A549 (cell line): ENCODE measurements around the gene RRAGA. TPM values are rescaled to one million over a fixed set of nuclear protein-coding genes. Genes with fewer than 3 reads are reported as not detected.

Experiments used
- ATAC-seq, 2 experiments: fragments of 200-7000 bp in 1 of 2; fragments of >200 bp in 1 of 2; cut with Nextera tagmentation in 1 of 2; cut with Tn5 transposase in 1 of 2; 3 replicates each; pipeline versions ENCODE4 v1.8.0 to v1.9.1; 2018 to 2020; ENCODE audit warnings: mild to moderate bottlenecking in 1 of 2, moderate library complexity in 1 of 2
- CTCF ChIA-PET: fragments of 300-600 bp; sonication (Branson Sonifier 250); formaldehyde crosslinking; extraction: SDS; loops from one replicate; lab custom pipeline; 2021; ENCODE audit warnings: antibody characterized with exemption, inconsistent platforms; lab: Yijun Ruan, JAX
- POLR2A ChIA-PET: fragments of 350-600 bp; formaldehyde crosslinking; extraction: SDS; loops from one replicate; lab custom pipeline; 2021; ENCODE audit warnings: antibody characterized with exemption, inconsistent platforms; lab: Yijun Ruan, JAX
- DNase-seq, 2 experiments: peaks; one replicate each; pipeline versions ENCODE4 v3.0.0 to v3.0.0-alpha.2; 2011 to 2016; ENCODE audit warnings: low read depth in 1 of 2, low spot score in 1 of 2
- FAIRE-seq: peaks from 2 replicates; lab custom pipeline; 2011; peaks lifted over from hg19 to GRCh38; lab: Jason Lieb, UNC
- H3K27ac ChIP-seq, 2 experiments: fragments of >200 bp; sonication (Bioruptor Twin); formaldehyde crosslinking; 3 replicates each; pipeline ENCODE4 v1.5.1; 2016 to 2017
- H3K4me1 ChIP-seq: fragments of >200 bp; sonication (Bioruptor Twin); formaldehyde crosslinking; 3 replicates; pipeline ENCODE4 v1.6.1; 2016
- H3K4me2 ChIP-seq: fragments of >200 bp; sonication (Bioruptor Twin); formaldehyde crosslinking; 3 replicates; pipeline ENCODE4 v1.6.1; 2016
- H3K4me3 ChIP-seq: fragments of >200 bp; sonication (Bioruptor Twin); formaldehyde crosslinking; 3 replicates; pipeline ENCODE4 v1.5.1; 2016
- H3K9me3 ChIP-seq: fragments of >200 bp; sonication (Bioruptor Twin); formaldehyde crosslinking; 3 replicates; pipeline ENCODE4 v1.6.1; 2016
- BHLHE40 ChIP-seq: IDR thresholded peaks from 2 replicates; pipeline ENCODE4 v1.6.1; 2012; ENCODE audit warnings: low read depth, low read length, inconsistent platforms
- CHD4 ChIP-seq: fragments of 200-600 bp; sonication (generic); IDR thresholded peaks from 2 replicates; pipeline ENCODE4 v1.6.1; 2016; ENCODE audit warnings: antibody characterized with exemption, mild to moderate bottlenecking, borderline replicate concordance
- EP300 ChIP-seq, 2 experiments: fragments of >200 bp; sonication (Bioruptor Twin); formaldehyde crosslinking; IDR thresholded peaks; 2 replicates in 1 of 2; 3 replicates in 1 of 2; pipeline ENCODE4 v1.6.1; 2016 to 2017
- HEYL ChIP-seq: fragments of 250-450 bp; sonication (Bioruptor Pico); IDR thresholded peaks from 2 replicates; pipeline ENCODE4 v1.8.0; 2021; ENCODE audit warnings: mild to moderate bottlenecking, moderate library complexity
- HOXB5 ChIP-seq: fragments of 250-450 bp; sonication (Bioruptor Pico); IDR thresholded peaks from 2 replicates; pipeline ENCODE4 v1.5.0; 2020; ENCODE audit warnings: mild to moderate bottlenecking, moderate library complexity
- JUN ChIP-seq, 2 experiments: fragments of >200 bp; sonication (Bioruptor Twin); formaldehyde crosslinking; IDR thresholded peaks; 2 replicates in 1 of 2; 3 replicates in 1 of 2; pipeline ENCODE4 v1.6.1; 2016 to 2017
- KDM1A ChIP-seq: fragments of 200-600 bp; sonication (generic); IDR thresholded peaks from 2 replicates; pipeline ENCODE4 v1.6.1; 2016; ENCODE audit warnings: low read depth, mild to moderate bottlenecking
- MYC ChIP-seq: IDR thresholded peaks from 2 replicates; pipeline ENCODE4 v1.6.1; 2012; ENCODE audit warnings: mild to moderate bottlenecking, inconsistent platforms, low read length, improper control_type of control experiment, borderline replicate concordance
- POLR2AphosphoS2 ChIP-seq: conservative IDR thresholded peaks from 2 replicates; pipeline ENCODE4 v1.6.1; 2012; ENCODE audit warnings: low read length, improper control_type of control experiment, inconsistent platforms
- RAD21 ChIP-seq, 2 experiments: fragments of >200 bp in 1 of 2; sonication (Bioruptor Twin) in 1 of 2; formaldehyde crosslinking in 1 of 2; IDR thresholded peaks in 1 of 2; conservative IDR thresholded peaks in 1 of 2; 2 replicates in 1 of 2; 3 replicates in 1 of 2; pipeline ENCODE4 v1.6.1; 2012 to 2018; ENCODE audit warnings: inconsistent platforms in 1 of 2
- SMC3 ChIP-seq: fragments of >200 bp; sonication (Bioruptor Twin); formaldehyde crosslinking; IDR thresholded peaks from 3 replicates; pipeline ENCODE4 v1.6.1; 2018; ENCODE audit warnings: inconsistent platforms
- TFCP2L1 ChIP-seq: fragments of 250-450 bp; sonication (Bioruptor Pico); IDR thresholded peaks from 2 replicates; pipeline ENCODE4 v1.5.0; 2021; ENCODE audit warnings: mild to moderate bottlenecking
- ZFP36 ChIP-seq: fragments of 450-650 bp; IDR thresholded peaks from 2 replicates; pipeline ENCODE4 v1.6.1; 2014; ENCODE audit warnings: borderline replicate concordance; ENCODE audit not compliant: partially characterized antibody
- ZSCAN20 ChIP-seq: fragments of 250-450 bp; sonication (Bioruptor Pico); IDR thresholded peaks from 2 replicates; pipeline ENCODE4 v1.8.0; 2022; ENCODE audit warnings: mild to moderate bottlenecking, moderate library complexity
- WGBS: methylation state at CpG from one replicate; pipeline ENCODE4 v1.1.6; 2017; ENCODE audit errors: missing lambda C conversion rate; 5-methylcytosine and 5-hydroxymethylcytosine counted together
- polyA plus RNA-seq, 4 experiments: library from polyadenylated mRNA; depleted of rRNA in 3 of 4; stranded (reverse); fragments of >200 nt; fragmentation: RNase III in 1 of 4; extraction: RNeasy Plus Mini Kit Qiagen cat#74134 plus additional on column Dnase treatment in 1 of 4; gene quantifications; 2 replicates in 3 of 4; 3 replicates in 1 of 4; pipeline ENCODE4 v1.2.3, GENCODE V29; 2011 to 2017
- TF ChIP-seq, protein P1 (sequence below): IDR thresholded peaks from 2 replicates; pipeline ENCODE4 v1.6.1; 2012
- TF ChIP-seq, protein P2 (sequence below): fragments of >200 bp; sonication (Bioruptor Twin); formaldehyde crosslinking; IDR thresholded peaks from 3 replicates; pipeline ENCODE4 v1.6.1; 2016
- TF ChIP-seq, protein P3 (sequence below): fragments of >200 bp; sonication (Bioruptor Twin); formaldehyde crosslinking; IDR thresholded peaks from 2 replicates; pipeline ENCODE4 v1.6.1; 2016
- TF ChIP-seq, protein P4 (sequence below): fragments of >200 bp; sonication (Bioruptor Twin); formaldehyde crosslinking; IDR thresholded peaks from 3 replicates; pipeline ENCODE4 v1.5.1; 2016

The RRAGA gene
- polyA plus RNA-seq, 2 of the 4 experiments (the other 2 are of a cell fraction) = 115 to 133 TPM

DNA sequence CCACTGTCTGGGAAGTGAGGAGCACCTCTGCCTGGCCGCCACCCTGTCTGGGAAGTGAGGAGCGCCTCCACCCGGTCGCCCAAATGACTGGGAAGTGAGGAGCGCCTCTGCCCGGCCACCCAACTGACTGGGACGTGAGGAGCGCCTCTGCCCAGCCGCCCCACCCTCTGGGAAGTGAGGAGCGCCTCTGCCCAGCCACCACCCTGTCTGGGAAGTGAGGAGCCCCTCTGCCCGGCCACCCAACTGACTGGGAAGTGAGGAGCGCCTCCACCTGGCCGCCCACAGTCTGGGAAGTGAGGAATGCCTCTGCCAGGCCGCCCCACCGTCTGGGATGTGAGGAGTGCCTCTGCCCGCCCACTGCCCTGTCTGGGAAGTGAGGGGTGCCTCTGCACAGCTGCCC lies 49.1 kb upstream of the RRAGA start:
- DNase-seq = no peak
- Histone ChIP-seq H3K4me2 (no peak overlapping the region), H3K4me1 (no peaks in the 10 kb centered on the region), H3K9me3 (peaks cover 3% of the 10 kb centered on the region; the same call in 1 of the 3 replicates), H3K27ac (no peak overlapping the region), H3K4me3 (no peak overlapping the region)
- ChIA-PET CTCF (no interaction called here), POLR2A (no interaction called here)
- ATAC-seq = no peak
- TF ChIP-seq POLR2AphosphoS2 (no peak), KDM1A (no peak), CHD4 (no peak), ZSCAN20 (CRISPR knock-in tag) (no peak)
- TF ChIP-seq, protein P1, sequence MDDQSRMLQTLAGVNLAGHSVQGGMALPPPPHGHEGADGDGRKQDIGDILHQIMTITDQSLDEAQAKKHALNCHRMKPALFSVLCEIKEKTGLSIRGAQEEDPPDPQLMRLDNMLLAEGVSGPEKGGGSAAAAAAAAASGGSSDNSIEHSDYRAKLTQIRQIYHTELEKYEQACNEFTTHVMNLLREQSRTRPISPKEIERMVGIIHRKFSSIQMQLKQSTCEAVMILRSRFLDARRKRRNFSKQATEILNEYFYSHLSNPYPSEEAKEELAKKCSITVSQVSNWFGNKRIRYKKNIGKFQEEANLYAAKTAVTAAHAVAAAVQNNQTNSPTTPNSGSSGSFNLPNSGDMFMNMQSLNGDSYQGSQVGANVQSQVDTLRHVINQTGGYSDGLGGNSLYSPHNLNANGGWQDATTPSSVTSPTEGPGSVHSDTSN = no peak
- 11% methylated on average over 13 of the region's 16 CpGs for WGBS
- no peak for FAIRE-seq

DNA sequence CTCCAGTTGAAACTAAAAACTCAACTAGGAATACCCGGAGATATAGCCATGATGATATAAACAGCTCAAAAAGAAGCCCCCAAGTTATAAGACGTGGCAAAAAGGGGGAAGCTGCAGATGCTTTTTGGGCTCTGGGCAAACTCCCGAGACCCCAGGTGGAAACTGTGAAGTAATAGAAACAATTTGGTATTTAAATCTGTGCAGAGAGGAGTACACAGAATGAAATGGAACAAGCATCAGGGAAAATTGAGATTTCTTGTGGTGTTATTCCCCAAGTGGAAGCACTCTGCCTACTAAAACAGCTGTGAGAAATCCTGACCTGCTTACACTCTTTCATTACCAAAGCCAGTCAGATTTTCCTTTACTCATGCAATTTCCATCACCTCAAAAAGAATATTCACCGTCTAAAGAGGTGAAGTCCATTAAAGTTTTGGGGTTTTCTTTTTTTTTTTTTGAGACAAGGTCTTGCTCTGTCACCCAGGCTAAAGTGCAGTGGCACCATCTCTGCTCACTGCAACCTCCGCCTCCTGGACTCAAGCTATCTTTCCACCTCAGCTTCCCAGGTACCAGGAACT lies 39.7 kb upstream of the RRAGA start:
- CTCF ChIA-PET = interaction anchor here (1.9 kb wide), 1 partner anchor 19 kb away, joined by 11 read pairs; no protein-coding TSS in a partner anchor
- no peaks in the 10 kb centered on the region for H3K4me1 ChIP-seq
- no peak overlapping the region for H3K27ac ChIP-seq
- TF ChIP-seq BHLHE40 (no peak), EP300 (IDR thresholded peaks at IDR 0.05) (no peak), TFCP2L1 (CRISPR knock-in tag) (no peak), CHD4 (no peak), MYC (no peak), RAD21 (conservative IDR thresholded peaks at IDR 0.05 in 1 of 2, IDR thresholded peaks at IDR 0.05 in 1 of 2) (no peak), SMC3 (no peak), ZFP36 (no peak)
- TF ChIP-seq, protein P2, sequence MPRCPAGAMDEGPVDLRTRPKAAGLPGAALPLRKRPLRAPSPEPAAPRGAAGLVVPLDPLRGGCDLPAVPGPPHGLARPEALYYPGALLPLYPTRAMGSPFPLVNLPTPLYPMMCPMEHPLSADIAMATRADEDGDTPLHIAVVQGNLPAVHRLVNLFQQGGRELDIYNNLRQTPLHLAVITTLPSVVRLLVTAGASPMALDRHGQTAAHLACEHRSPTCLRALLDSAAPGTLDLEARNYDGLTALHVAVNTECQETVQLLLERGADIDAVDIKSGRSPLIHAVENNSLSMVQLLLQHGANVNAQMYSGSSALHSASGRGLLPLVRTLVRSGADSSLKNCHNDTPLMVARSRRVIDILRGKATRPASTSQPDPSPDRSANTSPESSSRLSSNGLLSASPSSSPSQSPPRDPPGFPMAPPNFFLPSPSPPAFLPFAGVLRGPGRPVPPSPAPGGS = no peak
- TF ChIP-seq, protein P1 = no peak
- TF ChIP-seq, protein P3, sequence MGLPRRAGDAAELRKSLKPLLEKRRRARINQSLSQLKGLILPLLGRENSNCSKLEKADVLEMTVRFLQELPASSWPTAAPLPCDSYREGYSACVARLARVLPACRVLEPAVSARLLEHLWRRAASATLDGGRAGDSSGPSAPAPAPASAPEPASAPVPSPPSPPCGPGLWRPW = no peak
- 34% methylated on average over 5 of the region's 5 CpGs for WGBS
- no peak overlapping the region for H3K4me3 ChIP-seq
- no peaks in the 10 kb centered on the region for H3K9me3 ChIP-seq
- H3K4me2 ChIP-seq = no peak overlapping the region
- DNase-seq = no peak
- no peak for ATAC-seq
- no peak for FAIRE-seq
- POLR2A ChIA-PET = no interaction called here

DNA sequence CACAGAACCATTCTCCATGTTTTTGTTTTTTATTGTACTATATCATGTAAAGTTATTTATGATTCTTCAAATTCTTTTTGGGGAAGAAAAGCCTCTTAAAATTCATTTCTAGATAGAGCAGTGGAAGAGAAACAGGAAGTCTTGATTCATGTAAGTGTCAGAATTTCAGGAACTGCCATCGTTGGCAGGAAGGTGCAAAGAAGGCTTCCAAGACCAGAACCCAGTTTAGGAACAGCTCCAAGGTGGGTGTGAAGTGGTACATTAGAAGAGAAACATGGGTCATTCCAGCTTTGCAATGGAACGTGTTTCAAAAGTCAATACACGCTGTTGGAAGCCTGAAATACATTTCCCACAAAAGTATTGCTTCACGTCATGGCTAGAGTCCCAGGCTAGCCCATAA lies 31.0 kb upstream of the RRAGA start:
- no peak overlapping the region for H3K4me3 ChIP-seq
- ATAC-seq (no peak), FAIRE-seq (no peak), DNase-seq (no peak)
- H3K4me1 ChIP-seq = no peaks in the 10 kb centered on the region
- TF ChIP-seq HOXB5 (CRISPR knock-in tag) = no peak
- no peak for TF ChIP-seq HEYL
- TF ChIP-seq JUN (IDR thresholded peaks at IDR 0.05) = no peak
- TF ChIP-seq, protein P4, sequence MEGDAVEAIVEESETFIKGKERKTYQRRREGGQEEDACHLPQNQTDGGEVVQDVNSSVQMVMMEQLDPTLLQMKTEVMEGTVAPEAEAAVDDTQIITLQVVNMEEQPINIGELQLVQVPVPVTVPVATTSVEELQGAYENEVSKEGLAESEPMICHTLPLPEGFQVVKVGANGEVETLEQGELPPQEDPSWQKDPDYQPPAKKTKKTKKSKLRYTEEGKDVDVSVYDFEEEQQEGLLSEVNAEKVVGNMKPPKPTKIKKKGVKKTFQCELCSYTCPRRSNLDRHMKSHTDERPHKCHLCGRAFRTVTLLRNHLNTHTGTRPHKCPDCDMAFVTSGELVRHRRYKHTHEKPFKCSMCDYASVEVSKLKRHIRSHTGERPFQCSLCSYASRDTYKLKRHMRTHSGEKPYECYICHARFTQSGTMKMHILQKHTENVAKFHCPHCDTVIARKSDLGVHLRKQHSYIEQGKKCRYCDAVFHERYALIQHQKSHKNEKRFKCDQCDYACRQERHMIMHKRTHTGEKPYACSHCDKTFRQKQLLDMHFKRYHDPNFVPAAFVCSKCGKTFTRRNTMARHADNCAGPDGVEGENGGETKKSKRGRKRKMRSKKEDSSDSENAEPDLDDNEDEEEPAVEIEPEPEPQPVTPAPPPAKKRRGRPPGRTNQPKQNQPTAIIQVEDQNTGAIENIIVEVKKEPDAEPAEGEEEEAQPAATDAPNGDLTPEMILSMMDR = no peak
- no peak for TF ChIP-seq CHD4
- no peak for TF ChIP-seq TFCP2L1 (CRISPR knock-in tag)
- ChIA-PET POLR2A (no interaction called here), CTCF (interaction anchor here (0.7 to 1.1 kb wide), 4 partner anchors 31 to 1224 kb away, joined by 3 to 4 read pairs (median 4); no protein-coding TSS in a partner anchor)
- H3K9me3 ChIP-seq = no peaks in the 10 kb centered on the region
- no peak overlapping the region for H3K4me2 ChIP-seq
- WGBS = 32% methylated on average over 4 of the region's 4 CpGs
- no peak overlapping the region for H3K27ac ChIP-seq
